Colonic mucosa (tissue), 4 donors: ENCODE measurements around the gene LRRC1. TPM values are rescaled to one million over a fixed set of nuclear protein-coding genes. Genes with fewer than 3 reads are reported as not detected.

Experiments
- DNase-seq: peaks from one replicate; pipeline ENCODE4 v3.0.0-alpha.2; 2020
- H3K27ac ChIP-seq: fragments of 200-600 bp; one replicate; pipeline ENCODE4 v1.8.0; 2021
- H3K27me3 ChIP-seq: fragments of 200-600 bp; one replicate; pipeline ENCODE4 v1.8.0; 2021
- H3K36me3 ChIP-seq: fragments of 200-600 bp; one replicate; pipeline ENCODE4 v1.8.0; 2021
- H3K4me1 ChIP-seq: fragments of 200-600 bp; one replicate; pipeline ENCODE4 v1.8.0; 2021; ENCODE audit warnings: mild to moderate bottlenecking
- H3K4me3 ChIP-seq: fragments of 200-600 bp; one replicate; pipeline ENCODE4 v1.8.0; 2021
- H3K9ac ChIP-seq, 2 donors: one replicate each; pipeline ENCODE4 v1.7.0; 2013; ENCODE audit warnings: control low read depth in 2 of 2, low read depth in 2 of 2, low read length in 2 of 2
- H3K9me3 ChIP-seq: fragments of 200-600 bp; one replicate; pipeline ENCODE4 v1.8.0; 2021
- CTCF ChIP-seq: fragments of 200-600 bp; IDR thresholded peaks from one replicate; pipeline ENCODE4 v1.8.0; 2022; ENCODE audit warnings: antibody characterized with exemption, mild to moderate bottlenecking
- intact Hi-C: fragments of 100-400 bp; cut with DNase I; formaldehyde crosslinking; loops from one replicate; pipeline ENCODE4 v1.14.1; 2022
- total RNA-seq, 2 donors: library from RNA; stranded (reverse); fragmentation: NEBNext Ultra II Directional in 1 of 2; extraction: Animal tissue kit (Norgen Biotek cat#: 25700) in 1 of 2; gene quantifications; one replicate each; pipeline ENCODE4 v1.2.1, GENCODE V29; 2021
- donor health status: healthy.
- donor health status: DM: no; HTN: no; CAD: no.
- donor health status: DM: no; HTN: no; CAD: no.

LRRC1 gene
- total RNA-seq, 2 donors from 2014 or later: 49.6 to 72.9 TPM

GRCh38 chr6:53944091-53944490 is 149.3 kb downstream of the LRRC1 start:
- intact Hi-C loops: no loop called here
- Histone ChIP-seq H3K9ac (no peak overlapping the region), H3K4me3 (no peak overlapping the region), H3K36me3 (no peaks in the 10 kb centered on the region), H3K4me1 (no peaks in the 10 kb centered on the region), H3K9me3 (no peaks in the 10 kb centered on the region), H3K27ac (no peak overlapping the region), H3K27me3 (no peaks in the 10 kb centered on the region)
- no peak for DNase-seq
- no peak for TF ChIP-seq CTCF

DNA sequence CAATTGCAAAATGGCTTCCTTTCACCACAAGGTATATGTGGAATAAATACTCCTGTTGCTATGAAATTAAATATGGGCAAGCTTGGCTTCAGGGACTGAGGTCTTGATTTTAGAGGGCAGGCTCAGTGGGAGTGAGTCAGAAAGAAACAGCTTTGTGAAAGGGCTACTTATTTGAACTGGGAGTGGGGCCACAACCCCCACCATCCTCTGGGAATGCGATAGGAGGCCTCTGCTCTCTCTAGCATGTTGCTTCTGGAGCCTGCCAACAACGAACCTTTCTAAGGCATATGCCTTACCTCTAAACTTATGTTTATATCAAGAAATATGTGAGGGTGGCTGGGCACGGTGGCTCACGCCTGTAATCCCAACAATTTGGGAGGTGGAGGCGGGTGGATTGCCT is 149.7 kb downstream of the LRRC1 start:
- no peak overlapping the region for H3K4me3 ChIP-seq
- H3K9ac ChIP-seq: no peak overlapping the region
- no peak for DNase-seq
- intact Hi-C loops: no loop called here
- H3K9me3 ChIP-seq: no peaks in the 10 kb centered on the region
- no peaks in the 10 kb centered on the region for H3K4me1 ChIP-seq
- TF ChIP-seq CTCF: no peak
- H3K27ac ChIP-seq: no peak overlapping the region
- no peaks in the 10 kb centered on the region for H3K36me3 ChIP-seq
- H3K27me3 ChIP-seq: no peaks in the 10 kb centered on the region

GRCh38 chr6:53945765-53946407 is 151.1 kb downstream of the LRRC1 start:
- no peaks in the 10 kb centered on the region for H3K9me3 ChIP-seq
- no peaks in the 10 kb centered on the region for H3K36me3 ChIP-seq
- no peak for TF ChIP-seq CTCF
- H3K27me3 ChIP-seq: no peaks in the 10 kb centered on the region
- H3K9ac ChIP-seq: no peak overlapping the region
- no peak overlapping the region for H3K27ac ChIP-seq
- DNase-seq: no peak
- H3K4me3 ChIP-seq: no peak overlapping the region
- H3K4me1 ChIP-seq: no peaks in the 10 kb centered on the region
- intact Hi-C loops: no loop called here

GRCh38 chr6:53947780-53948179 is 153.0 kb downstream of the LRRC1 start:
- intact Hi-C loops: no loop called here
- Histone ChIP-seq H3K4me1 (no peaks in the 10 kb centered on the region), H3K9me3 (no peaks in the 10 kb centered on the region), H3K27ac (no peak overlapping the region), H3K9ac (no peak overlapping the region), H3K27me3 (no peaks in the 10 kb centered on the region), H3K4me3 (no peak overlapping the region), H3K36me3 (no peaks in the 10 kb centered on the region)
- TF ChIP-seq CTCF: no peak
- DNase-seq: no peak

DNA sequence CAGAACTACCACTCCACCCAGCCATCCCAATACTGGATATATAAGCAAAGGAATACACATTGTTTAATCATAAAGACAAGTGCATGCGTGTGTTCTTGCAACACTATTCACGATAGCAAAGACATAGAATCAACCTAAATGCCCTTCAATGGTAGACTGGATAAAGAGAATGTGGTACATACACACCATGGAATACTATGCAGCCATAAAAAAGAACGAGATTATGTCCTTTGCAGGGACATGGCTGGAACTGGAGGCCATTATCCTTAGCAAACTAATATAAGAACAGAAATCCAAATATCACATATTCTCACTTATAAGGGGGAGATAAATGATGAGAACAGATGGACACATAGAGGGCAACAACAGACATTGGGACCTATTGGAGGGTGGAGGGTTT is 156.6 kb downstream of the LRRC1 start:
- Histone ChIP-seq H3K4me1 (no peaks in the 10 kb centered on the region), H3K9ac (no peak overlapping the region), H3K27ac (no peak overlapping the region), H3K4me3 (no peak overlapping the region), H3K27me3 (no peaks in the 10 kb centered on the region), H3K36me3 (no peaks in the 10 kb centered on the region), H3K9me3 (no peaks in the 10 kb centered on the region)
- TF ChIP-seq CTCF: no peak
- intact Hi-C loops: loop anchor here (10.0 kb wide), 1 partner anchor 457 kb away; no protein-coding TSS in a partner anchor
- DNase-seq: no peak
